Measurements from ENCODE around the gene C11orf21.
A peak's percentile ranks its signal among the peaks of the same experiment; 100 is the strongest.
"Not testable (repeated sequence)": the region's sequence is repeated elsewhere in the genome, so short reads cannot be mapped to it uniquely, and the experiment has no call there.

Gene C11orf21

DNA sequence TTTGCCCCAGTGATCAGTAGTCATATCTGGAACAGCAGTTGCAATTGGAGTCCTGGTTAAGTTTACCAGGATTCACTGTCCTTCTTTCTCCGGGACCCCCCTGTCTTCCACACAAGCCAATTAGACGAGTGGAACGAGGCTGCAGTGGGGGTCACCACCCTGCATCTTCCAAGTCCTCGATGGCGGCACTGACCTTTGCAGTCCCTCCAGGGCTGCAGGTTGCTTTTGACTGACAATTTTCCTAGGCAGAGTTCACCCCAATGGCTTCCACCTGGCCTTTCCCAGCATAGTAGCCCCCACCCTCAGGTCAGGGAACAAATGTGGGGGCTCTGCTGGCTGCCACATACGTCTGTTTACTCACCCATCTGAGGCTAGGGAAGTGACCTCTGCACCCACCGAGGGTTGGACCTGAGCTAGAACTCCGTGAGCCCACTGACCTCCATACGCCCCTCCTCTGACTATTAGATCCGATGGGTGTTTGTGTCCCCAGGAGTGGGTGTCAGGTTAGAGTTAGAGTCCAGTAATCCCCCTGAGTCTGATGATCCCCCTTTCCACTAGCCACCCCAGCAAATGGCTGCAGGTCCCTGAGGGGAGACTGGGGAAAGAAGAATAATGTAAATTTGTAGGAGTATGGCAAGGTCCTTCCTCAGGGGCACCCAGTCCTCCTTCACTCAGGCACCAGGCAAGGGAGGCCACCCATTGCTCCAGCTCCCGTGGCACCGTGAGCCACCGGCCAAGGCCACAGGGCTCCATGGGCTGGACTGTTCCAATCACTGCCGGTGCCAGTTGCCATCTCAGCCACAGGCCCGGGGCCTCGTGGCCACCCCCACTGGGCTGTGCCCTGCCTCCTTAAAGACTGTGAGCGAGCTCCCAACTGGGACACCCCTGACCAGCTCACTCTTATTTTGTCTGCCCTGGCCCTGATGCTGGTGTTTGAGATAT lies 5.5 kb downstream of the C11orf21 start:
- DNase-seq: no peak

DNA sequence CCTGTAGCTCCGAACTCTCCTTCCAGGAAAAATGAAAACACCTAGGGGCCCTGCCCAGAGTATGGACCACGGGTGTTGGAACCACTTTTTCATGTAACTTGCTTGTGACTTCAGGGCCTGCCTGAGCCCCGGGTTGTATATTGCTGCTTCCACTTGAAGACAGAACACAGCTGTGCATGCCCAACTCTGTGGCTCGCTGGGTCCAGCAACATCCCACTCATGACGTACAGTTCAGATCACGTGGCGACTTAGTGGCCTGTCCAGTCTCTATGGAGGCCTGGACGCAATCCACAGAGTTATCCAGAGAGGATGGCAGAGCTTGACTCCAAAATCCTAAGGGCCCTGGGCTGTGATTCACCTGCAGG lies 6.8 kb downstream of the C11orf21 start:
- no peak for DNase-seq

DNA sequence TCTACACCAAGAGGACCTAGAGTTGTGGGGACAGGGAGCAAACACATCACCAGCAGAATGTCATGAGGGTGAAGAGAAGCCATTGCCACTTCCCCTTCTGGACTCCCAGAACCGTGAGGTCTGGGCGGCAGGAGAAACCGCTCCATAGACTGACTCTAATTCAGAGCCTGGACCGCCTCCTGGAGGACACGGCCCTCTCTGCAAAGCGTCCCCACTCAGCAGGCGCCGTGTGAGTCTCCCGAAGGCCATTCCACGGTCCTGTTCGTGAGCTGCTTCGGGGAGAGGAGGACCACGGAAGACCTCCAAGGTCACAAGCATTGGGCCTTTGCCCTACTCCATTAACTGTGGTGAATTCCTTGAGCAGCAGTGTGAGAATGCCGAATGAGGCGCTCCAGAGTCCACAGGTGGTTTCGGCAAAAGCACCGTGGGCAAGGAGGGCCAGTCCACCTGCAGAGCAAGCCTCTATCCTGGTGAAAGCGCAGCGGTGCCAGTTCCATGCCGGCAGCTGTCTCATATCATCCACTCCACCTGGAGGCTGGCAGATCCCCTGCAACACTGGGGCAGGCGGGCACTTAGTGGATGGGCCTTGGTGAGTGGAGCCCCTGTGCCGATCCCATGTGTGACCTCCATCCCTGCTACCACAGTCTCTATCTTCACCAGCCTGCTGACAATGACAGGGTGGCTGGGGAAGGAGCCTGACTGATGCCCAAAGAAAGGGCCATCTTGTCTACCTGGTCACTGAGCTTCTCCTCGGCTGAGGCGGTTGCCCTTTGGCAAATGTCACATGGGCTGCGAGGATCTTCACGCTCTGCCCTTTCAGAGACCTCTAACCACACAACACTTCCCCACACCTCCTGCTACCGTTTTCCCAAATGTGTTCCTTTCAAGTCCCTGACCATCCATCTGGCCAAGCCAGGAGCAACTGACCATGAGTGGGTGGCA lies 7.5 kb downstream of the C11orf21 start:
- DNase-seq: peak; percentile 70 to 87

DNA sequence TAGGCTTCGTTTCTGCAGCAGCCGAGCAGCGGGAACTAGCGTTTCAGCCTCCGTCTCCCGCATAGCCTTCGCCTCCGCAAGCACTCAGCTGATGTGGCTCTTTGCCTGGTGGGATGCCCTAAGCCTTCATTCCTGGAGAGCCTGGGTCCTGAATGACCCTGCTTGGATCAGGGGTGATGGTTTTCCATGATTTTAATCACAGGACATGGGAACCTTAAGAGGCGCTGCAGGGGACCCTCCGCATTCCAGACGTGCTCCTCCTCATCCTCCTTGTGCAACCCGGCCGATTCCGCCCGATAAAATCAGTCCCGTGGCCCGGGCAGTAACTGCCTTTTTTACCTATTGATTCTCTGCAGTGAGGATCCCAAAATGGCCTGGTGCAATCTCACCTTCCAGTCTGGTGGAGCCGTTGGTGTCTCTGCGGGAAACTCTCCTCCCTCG lies 8.2 kb downstream of the C11orf21 start:
- DNase-seq: no peak

DNA sequence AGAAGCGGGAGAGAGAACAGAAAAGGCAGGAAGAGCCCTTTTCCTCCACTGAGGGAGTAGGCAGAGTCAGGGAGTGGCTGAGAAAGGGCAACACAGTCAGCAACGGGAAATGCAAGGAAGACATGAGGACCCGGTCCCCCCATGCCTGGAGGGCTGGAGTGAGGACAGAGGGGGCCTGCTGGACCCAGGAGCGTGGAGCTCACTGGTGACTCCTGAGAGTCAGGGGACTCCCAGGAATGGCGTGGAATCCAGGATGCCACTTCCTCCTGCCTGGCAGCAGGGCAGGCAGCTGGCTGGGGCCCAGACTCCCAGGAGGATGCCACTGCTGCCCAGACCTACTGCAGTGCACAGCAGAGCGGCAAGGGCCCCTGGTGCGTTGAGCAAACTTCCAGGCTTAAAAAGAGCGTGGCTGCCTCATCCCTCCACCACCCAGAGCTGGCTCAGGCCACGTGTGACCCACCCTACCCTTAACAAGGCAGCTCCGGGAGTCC lies 11.3 kb downstream of the C11orf21 start:
- no peak for DNase-seq

DNA sequence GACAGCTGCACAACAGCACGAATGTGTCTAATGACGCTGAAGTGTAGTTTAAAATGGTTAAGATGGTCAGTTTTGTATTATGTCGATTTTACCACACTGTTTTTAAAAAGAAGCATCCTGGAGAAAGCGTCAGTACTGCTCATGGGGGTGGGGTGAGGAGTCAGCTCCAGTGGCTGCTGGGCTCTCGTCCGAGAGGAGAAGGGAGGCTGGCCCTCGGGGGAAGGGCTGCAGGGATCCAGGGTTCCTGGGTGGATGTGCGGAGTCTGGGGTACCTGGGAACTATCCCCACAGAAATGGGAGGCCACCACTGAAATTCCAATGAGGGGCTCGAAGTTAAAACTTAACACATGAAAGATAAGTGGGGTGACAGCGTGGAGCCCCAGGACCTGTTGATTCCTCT lies 11.9 kb downstream of the C11orf21 start:
- DNase-seq: no peak

DNA sequence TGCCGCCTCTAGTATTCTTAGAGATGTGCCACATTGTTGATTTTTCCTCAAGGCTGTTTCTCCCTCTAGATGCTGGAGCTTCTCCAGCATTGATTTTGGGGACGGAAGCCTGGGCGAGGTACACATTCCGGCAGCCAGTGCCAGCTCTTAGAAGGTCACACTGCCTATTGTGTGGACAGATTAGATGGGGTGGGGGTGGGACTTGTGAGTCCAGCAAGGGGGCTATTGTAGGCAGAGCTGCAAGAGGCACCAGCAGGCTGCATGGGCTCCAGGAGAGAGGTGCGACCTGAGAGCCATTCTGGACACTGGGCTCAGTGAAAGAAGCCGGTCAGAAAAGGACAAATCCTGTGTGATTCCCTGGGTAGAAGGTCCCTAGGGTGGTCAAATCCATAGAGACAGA lies 12.4 kb downstream of the C11orf21 start:
- no peak for DNase-seq

DNA sequence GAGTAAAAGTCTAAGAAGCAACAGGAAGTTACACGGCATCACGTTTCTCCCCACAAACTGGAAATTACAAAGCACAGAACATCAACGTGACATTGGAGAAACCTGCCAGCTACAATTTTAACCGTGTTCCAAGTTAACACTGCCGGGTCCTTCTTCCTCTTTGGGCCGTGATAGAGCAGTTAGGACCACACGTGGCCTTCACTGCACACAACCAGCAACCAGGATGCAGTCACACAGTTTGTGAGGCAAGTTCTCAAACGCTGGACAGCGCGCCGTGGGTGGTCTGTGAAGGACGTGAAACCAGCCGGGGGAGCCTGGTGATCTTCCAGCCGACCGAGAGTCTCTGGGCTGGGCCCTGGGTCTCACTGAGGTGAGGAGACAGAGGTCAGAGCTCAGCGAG lies 14.6 kb downstream of the C11orf21 start:
- DNase-seq: peak in 1 of 2 donors; percentile 41

DNA sequence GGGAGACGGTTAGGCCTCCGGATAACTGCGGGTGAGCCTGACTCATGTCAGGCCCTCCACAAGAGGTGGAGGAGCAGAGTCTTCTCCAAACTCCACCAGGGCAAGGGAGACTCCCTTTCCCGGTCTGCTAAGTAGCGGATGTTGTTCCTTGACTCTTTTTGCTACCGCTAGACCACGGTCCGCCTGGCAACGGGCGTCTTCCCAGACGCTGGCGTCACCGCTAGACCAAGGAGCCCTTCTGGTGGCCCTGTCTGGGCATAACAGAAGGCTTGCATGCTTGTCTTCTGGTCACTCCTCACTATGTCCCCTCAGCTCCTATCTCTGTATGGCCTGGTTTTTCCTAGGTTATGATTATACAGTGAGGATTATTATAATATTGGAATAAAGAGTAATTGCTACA lies 15.4 kb downstream of the C11orf21 start:
- not testable (repeated sequence) for DNase-seq

DNA sequence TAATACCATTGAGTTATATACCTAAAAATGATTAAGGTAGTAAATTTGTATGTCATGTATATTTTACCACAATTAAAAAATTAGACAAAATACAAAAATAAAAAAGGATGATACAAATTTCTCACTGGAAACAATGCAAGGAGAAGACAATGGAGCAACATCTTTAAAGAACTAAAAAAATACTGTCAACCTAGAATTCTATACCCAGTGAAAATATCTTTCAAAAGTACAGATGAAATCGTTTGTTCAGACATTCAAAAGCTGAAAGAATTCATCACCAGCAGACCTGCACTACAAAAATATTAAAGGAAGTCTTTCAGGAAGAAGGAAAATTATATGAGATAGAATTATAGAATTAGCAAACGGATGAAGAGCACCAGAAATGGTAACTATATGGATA lies 21.5 kb downstream of the C11orf21 start:
- DNase-seq: no peak

DNA sequence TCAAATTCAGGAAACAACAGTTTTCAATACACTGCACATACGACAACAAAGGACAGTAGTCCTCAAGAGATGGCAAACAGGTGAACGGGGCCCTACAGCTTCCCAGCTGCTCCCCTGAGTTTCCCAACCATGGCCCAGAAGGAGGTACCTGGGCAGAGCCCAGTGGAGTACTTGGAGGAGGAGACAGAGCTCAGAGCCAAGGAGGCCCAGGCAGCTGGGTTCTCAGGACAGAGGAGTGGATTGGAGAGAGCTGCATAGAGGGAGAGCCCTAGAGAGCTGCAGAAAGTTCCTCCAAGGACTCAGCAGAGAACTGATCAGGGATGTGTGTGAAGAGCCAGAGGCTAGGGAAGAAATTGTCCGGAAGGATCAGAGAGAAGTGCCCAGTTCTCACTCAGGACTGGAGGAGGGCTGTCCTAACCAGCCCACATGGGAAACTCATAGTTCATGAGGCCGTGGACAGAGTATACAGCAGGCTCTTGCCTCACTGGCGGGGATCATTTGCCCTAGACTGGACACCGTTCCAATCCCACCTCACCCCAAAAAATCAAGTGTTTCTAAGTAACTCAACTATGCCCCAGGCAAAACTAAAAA lies 23.7 kb downstream of the C11orf21 start:
- DNase-seq: no peak

DNA sequence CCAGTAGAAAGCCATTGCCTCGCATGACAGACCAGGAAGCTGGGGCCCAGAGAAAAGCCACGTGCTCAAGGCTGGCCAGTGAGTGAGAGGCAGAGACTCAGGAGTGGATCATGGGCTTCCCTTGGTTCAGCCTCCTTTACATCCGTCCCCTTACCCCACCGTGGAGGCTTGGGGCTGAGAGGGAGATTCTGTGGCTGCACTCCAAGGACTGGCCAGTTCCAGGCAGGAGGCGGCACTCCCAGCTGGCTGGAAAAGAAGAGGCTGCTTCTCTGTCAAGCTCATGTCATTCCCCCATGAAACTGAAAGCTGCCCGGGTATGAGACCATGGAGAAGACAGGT lies 24.7 kb downstream of the C11orf21 start:
- no peak for DNase-seq

DNA sequence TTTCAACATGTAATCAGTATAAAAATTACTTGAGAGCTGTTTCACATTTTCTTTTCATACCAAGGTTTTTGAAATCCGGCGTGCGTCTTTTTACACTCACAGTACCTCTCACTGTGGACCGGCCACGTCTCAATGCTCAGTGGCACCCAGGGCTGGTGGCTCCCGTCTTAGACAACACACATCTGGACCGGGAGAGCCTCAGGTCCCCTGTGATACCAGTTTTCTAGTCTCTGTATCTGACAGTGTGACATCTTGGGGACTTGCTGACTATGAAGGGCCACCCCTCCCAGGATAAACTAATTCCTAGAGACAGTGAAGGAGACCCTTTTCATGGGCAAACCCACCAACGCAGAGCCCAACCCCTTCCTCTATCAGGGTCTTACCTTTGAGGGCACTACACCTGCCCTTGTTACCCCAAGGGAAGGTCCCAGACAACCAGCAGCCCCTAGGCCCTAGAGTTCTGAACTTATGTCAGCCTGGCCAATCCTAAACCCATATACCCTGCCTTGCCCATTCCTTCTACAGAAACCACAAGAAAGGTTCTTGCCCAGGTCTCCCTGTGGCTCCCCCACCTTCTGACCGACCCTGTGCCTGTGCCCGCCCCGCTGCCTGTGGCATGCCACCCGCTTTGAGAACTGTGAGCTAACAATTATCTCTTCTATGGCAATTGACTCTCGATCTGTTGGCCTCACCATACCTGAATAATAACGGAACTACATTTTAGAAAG lies 25.3 kb downstream of the C11orf21 start:
- DNase-seq: no peak

DNA sequence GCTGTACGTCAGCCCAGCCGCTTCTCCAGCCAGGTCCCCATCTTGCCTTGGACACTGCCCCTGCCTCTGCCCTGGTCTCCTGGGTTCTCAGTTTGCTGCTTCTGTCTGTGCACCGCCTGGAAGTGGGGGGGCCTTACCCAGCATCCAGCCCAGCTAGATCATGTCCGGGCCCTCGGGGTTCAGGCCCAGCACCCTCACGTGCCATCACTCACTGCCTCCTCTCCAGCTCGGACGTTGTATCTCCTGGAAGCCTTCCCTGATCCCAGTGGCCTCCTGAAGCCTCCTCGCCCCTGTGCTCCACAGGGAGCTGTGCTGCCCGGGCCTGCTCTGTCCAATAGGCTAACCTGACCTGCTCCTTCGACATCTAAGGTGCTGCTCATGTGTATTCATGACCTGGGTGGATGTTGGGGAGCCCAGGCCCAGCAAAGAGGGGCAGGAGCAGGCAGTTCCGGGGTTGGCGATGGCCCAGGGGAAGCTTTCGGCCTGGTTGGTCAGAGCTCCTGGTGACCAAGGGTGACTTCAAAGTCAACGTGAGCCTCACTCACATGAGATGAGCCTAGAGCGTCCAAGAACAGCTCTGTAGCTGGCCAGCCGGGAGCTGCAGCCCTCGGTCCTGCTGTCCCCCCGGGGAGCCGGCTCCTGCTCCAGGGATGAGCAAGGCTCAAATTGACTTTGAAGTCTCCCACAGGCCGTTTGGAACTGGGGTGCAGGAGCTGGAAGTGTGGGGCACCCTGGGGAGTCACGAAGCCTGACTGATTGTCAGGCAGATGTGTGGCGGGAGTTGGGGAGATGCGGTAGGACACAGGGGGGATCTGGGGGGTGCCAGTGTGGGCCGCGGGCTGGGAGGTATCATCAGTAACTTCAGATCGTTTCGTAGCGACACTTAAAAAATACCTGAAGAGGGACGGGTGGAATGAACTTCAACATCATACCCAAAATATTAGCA lies 26.1 kb downstream of the C11orf21 start:
- DNase-seq: no peak

DNA sequence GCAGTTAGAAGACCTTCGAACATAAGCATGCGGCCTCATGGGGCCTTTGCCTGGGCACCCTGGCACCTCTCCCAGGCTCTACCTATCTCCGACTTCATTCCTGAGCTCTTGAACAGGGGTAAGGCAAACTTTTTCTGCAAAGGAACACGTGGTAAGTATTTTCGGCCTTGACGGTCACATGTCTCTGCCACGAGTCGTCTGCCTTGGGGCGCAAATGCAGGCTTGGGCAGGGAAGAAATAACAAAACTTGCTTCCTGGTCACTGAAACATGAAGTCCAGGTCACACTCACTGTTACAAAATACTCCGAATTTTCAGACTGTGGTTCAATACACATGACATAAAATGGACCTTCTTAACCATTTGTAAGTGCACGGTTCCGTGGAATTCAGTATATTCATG lies 27.9 kb downstream of the C11orf21 start:
- DNase-seq: no peak

DNA sequence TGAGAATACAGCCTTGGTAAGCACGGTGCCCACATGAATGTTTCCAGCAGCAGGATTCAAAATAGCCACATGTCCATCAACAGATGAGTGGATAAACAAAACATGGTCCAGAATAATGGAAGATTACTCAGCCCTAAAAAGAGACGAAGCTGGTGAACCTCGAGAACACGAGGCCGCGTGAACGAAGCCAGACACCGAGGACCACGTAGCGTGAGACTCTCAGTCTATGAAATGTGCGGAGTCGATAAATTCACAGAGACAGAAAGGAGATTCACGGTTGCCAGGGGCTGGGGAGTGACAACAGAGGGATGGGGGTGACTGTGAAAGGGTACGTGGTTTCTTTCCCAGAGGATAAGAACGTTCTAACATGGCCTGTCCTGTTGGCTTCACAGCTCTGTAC lies 28.4 kb downstream of the C11orf21 start:
- no peak for DNase-seq

DNA sequence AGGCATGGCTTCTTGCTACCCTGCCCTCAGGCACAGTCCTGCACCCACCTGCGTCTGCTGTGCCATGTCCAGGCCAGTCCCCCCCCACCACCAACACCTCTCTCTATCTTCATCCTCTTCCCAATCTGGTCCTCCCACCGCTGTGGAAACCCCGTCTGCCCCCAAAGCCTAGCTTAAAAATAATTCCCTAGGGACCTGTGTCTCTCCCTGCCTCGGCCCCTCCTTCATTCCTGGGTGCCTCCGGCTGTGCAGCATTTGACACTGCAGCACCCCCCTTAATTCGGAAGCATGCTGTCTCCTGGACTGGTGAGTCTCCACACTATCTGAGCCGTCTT lies 28.8 kb downstream of the C11orf21 start:
- DNase-seq: no peak

DNA sequence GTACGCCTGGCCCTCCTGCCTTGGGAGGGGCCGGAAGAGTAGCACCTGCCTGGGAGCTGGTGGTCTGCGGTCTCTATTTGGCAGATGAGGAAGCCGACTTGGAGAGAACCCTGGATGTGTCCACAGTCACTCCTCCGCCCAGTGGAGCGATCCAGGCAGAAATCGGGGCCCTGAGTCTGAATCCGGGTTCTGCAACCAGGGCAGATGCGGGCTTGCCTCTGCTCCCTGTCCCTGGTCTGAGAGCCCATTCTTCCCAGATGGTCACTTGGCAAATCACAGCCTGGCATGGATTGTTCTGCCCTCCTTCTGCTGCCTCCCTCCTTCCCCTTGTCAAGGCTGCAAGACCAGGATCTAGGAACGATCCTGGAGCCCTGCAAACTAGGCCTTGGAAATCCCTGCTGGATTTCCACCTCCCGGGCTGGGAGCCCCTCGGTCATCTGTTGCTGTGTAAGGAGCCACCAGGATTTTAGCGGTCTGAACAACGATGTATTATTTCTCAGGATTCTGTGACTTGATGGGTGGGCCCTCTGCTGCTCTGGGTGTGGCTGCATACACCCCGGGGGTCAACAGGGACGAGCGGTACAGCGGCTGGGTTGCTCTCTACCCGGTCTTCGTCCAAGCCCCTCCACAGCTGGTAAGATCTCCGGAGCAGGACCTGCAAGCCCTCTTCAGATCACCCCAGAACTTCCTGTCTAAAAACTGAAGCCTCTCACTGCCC lies 29.3 kb downstream of the C11orf21 start:
- no peak for DNase-seq

DNA sequence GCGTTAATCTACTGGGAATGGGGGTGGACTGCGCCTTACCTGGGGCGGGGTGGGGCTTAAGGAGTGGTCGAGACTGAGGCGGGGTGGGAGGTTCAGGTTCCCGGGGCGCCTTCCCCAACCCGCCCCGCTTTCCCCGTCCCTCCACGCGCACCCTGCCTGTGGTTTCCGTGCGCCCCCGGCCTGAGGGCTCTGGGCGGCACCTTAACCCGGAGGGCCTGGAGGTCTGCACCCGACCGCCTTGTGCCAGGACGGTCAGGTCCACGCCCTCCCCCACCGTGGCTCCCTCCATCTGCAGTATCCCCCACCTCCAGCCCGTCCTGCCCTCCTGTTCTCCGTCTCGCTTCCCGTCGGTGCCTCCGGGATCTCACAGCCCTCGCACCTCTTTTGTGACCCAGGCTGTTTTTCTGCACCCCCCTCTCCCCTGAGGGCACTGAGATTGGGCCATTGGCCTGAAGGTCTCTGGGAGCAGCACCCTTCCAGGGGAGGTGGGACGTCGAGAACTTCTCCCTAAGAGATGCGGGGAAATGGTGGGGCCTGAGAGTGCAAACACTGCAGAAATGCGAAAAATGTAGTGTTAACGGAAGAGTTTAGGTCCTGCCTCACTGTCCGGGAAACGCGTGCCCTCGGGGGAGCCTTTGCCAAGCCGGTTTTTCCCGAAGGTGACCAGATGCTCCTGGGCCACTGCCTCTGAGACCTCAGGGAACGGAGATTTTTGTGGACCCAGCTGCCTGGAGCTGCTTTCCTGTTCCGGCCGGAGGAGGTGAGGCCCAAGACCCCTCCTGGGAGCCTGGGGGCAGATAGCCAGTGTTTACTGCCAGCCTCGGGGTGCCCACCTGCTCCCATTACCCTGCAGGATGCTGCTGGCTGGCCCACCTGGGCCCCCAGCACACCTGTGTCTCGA lies 30.1 kb downstream of the C11orf21 start:
- DNase-seq: no peak

DNA sequence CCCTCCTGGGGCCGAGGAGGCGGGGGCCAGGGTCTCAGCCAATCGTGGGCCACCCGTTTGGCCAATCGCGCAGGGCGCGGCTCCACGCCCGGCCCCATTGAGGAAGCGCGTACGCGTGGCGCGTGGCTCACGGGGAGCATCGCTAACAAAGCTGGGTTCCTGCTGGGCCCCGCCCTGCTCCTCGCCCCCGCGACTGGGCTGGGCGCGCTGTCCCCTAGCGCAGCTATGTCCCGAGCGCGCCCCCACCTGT lies 30.7 kb downstream of the C11orf21 start:
- peak; percentile 81 to 86 for DNase-seq
